Spleen (tissue), 7 donors: ENCODE results near the gene BLTP3B.

Experiments used
- CTCF ChIP-seq, 11 experiments: fragments of 200-600 bp in 7 of 11; fragments of 450-650 bp in 4 of 11; sonication (generic) in 4 of 11; IDR thresholded peaks in 8 of 11; conservative IDR thresholded peaks in 3 of 11; 1 replicate in 7 of 11; 2 replicates in 4 of 11; pipeline versions ENCODE4 v1.4.0 to v1.8.0; 2016 to 2021; ENCODE audit warnings: antibody characterized with exemption in 11 of 11, inconsistent platforms in 4 of 11, mild to moderate bottlenecking in 1 of 11
- POLR2A ChIP-seq, 3 donors: fragments of 450-650 bp; IDR thresholded peaks; one replicate each; pipeline ENCODE4 v1.5.1; 2017; ENCODE audit warnings: antibody characterized with exemption in 3 of 3, mild to moderate bottlenecking in 1 of 3
- donor health status: DM: no; HTN: no; CAD: no; lungs with moderate emphysema.
- donor health status: DM: no; HTN: no; CAD: no.
- donor health status: DM: no; HTN: no; CAD: no.

- peak in 8 of 11 experiments; percentile 18 to 42 (median 25) for TF ChIP-seq CTCF (IDR thresholded peaks at IDR 0.05 in 8 of 11, conservative IDR thresholded peaks at IDR 0.05 in 3 of 11)
- TF ChIP-seq POLR2A (IDR thresholded peaks at IDR 0.05) = no peak
These were observed 20.9 kb upstream of the BLTP3B start for GRCh38 chr12:100163416-100164152.
